HepG2 (cell line): ENCODE results near the gene DPH2. TPM values are rescaled to one million over a fixed set of nuclear protein-coding genes. Genes with fewer than 3 reads are reported as not detected.

Experiments
- ATAC-seq: fragments of 200-7000 bp; cut with Tn5 transposase; 3 replicates; pipeline ENCODE4 v1.9.1; 2020; ENCODE audit warnings: mild to moderate bottlenecking, moderate library complexity
- BruUV-seq: library from RNA; stranded (reverse); fragments of 400-500 nt; replicated peaks from 2 replicates; lab custom pipeline; 2021; lab: Mats Ljungman, UMichigan
- CTCF ChIA-PET: fragments of 300-600 bp; formaldehyde crosslinking; extraction: SDS; loops from one replicate; lab custom pipeline; 2021; ENCODE audit warnings: low total read pairs, inconsistent platforms, low intra/inter-chr PET ratio; lab: Yijun Ruan, JAX
- POLR2A ChIA-PET: fragments of 350-600 bp; sonication (Branson Sonifier 250); formaldehyde crosslinking; loops from one replicate; lab custom pipeline; 2020; ENCODE audit warnings: antibody characterized with exemption, inconsistent platforms; lab: Yijun Ruan, JAX
- DNase-seq: peaks from one replicate; pipeline ENCODE4 v3.0.0-alpha.2; 2015; ENCODE audit warnings: low spot score
- FAIRE-seq: peaks from 3 replicates; lab custom pipeline; 2011; peaks lifted over from hg19 to GRCh38; lab: Jason Lieb, UNC
- H2AFZ ChIP-seq: one replicate; pipeline ENCODE4 v1.6.1; 2011; ENCODE audit warnings: low read length, inconsistent platforms
- H3K27ac ChIP-seq: fragments of 300-600 bp; 3 replicates; pipeline ENCODE4 v1.8.0; 2011; ENCODE audit warnings: mixed run types, mild to moderate bottlenecking, mixed read lengths, low read length, inconsistent platforms; ENCODE audit not compliant: insufficient read depth; ENCODE audit errors: extremely low read length
- H3K27me3 ChIP-seq, 2 experiments: fragments of 200-600 bp in 1 of 2; 2 replicates in 1 of 2; 3 replicates in 1 of 2; pipeline versions ENCODE4 v1.6.0 to v1.8.0; 2011; ENCODE audit warnings: low read length in 2 of 2, mild to moderate bottlenecking in 2 of 2, moderate library complexity in 2 of 2, inconsistent platforms in 1 of 2; ENCODE audit not compliant: insufficient read depth in 2 of 2, control insufficient read depth in 1 of 2
- H3K36me3 ChIP-seq, 2 experiments: fragments of 200-600 bp in 1 of 2; replicated peaks in 1 of 2; 2 replicates in 1 of 2; 3 replicates in 1 of 2; pipeline versions ENCODE4 v1.5.1 to v1.8.0; 2011; ENCODE audit warnings: low read length in 2 of 2, inconsistent platforms in 1 of 2; ENCODE audit not compliant: insufficient read depth in 2 of 2, control insufficient read depth in 1 of 2
- H3K4me1 ChIP-seq: 2 replicates; pipeline ENCODE4 v1.5.1; 2012; ENCODE audit warnings: low read length, inconsistent platforms; ENCODE audit not compliant: insufficient read depth
- H3K4me2 ChIP-seq: 2 replicates; pipeline ENCODE4 v1.6.0; 2011; ENCODE audit warnings: low read depth, low read length, inconsistent platforms
- H3K4me3 ChIP-seq, 3 experiments: fragments of 200-600 bp in 1 of 3; sonication (generic), shearing (Covaris generic) in 1 of 3; replicated peaks in 1 of 3; 2 replicates each; pipeline ENCODE4 v1.5.1; 2011 to 2016; ENCODE audit warnings: low read length in 3 of 3, inconsistent platforms in 2 of 3, low read depth in 2 of 3, mild to moderate bottlenecking in 2 of 3, control low read depth in 1 of 3, mixed read lengths in 1 of 3; ENCODE audit not compliant: insufficient read depth in 1 of 3
- H3K79me2 ChIP-seq: one replicate; pipeline ENCODE4 v1.6.1; 2011; ENCODE audit warnings: low read length, inconsistent platforms; ENCODE audit not compliant: insufficient read depth
- H3K9ac ChIP-seq: 2 replicates; pipeline ENCODE4 v1.6.0; 2011; ENCODE audit warnings: mild to moderate bottlenecking, low read depth, low read length, inconsistent platforms; ENCODE audit not compliant: insufficient read depth
- H3K9me3 ChIP-seq: 2 replicates; pipeline ENCODE4 v1.5.1; 2012; ENCODE audit warnings: mild to moderate bottlenecking, low read length
- H4K20me1 ChIP-seq: 2 replicates; pipeline ENCODE4 v1.6.0; 2011; ENCODE audit warnings: inconsistent platforms, mild to moderate bottlenecking, low read length, moderate library complexity; ENCODE audit not compliant: insufficient read depth
- NFRKB ChIP-seq: fragments of 450-650 bp; IDR thresholded peaks from 2 replicates; pipeline ENCODE4 v1.6.1; 2017
- NONO ChIP-seq, 2 experiments: fragments of 450-650 bp in 1 of 2; sonication (generic) in 1 of 2; formaldehyde crosslinking in 1 of 2; IDR thresholded peaks in 1 of 2; conservative IDR thresholded peaks in 1 of 2; 2 replicates each; pipeline versions ENCODE4 v1.6.1 to v1.8.0; 2017 to 2022; ENCODE audit warnings: mild to moderate bottlenecking in 1 of 2, missing genetic modification reagents in 1 of 2, moderate library complexity in 1 of 2
- NR2F6 ChIP-seq, 2 experiments: IDR thresholded peaks; 2 replicates each; pipeline ENCODE4 v1.6.1; 2016; ENCODE audit warnings: antibody characterized with exemption in 1 of 2, mild to moderate bottlenecking in 1 of 2
- SMAD9 ChIP-seq: sonication (generic); formaldehyde crosslinking; IDR thresholded peaks from 2 replicates; pipeline ENCODE4 v1.5.1; 2020; ENCODE audit warnings: mild to moderate bottlenecking, missing genetic modification reagents
- THYN1 ChIP-seq: sonication (generic); formaldehyde crosslinking; IDR thresholded peaks from 2 replicates; pipeline ENCODE4 v1.8.1; 2023; ENCODE audit warnings: low read depth, mild to moderate bottlenecking, moderate library complexity, missing genetic modification reagents, borderline replicate concordance
- ZNF282 ChIP-seq: fragments of 450-650 bp; IDR thresholded peaks from 2 replicates; pipeline ENCODE4 v1.6.1; 2018; ENCODE audit not compliant: partially characterized antibody
- ZNF569 ChIP-seq: sonication (generic); formaldehyde crosslinking; IDR thresholded peaks from 2 replicates; pipeline ENCODE4 v1.5.0; 2020; ENCODE audit warnings: mild to moderate bottlenecking, missing genetic modification reagents, moderate library complexity, borderline replicate concordance
- ZNF614 ChIP-seq: IDR thresholded peaks from 2 replicates; pipeline ENCODE4 v1.6.1; 2018; ENCODE audit warnings: missing biosample characterization, missing genetic modification reagents, inconsistent platforms, borderline replicate concordance
- ZNF879 ChIP-seq: sonication (generic); formaldehyde crosslinking; IDR thresholded peaks from 2 replicates; pipeline ENCODE4 v1.8.1; 2023; ENCODE audit warnings: missing genetic modification reagents
- WGBS: methylation state at CpG from one replicate; pipeline ENCODE4 v1.1.6; 2017; ENCODE audit warnings: low lambda C conversion rate; 5-methylcytosine and 5-hydroxymethylcytosine counted together
- in situ Hi-C: cut with HindIII; loops from 2 replicates; pipeline ENCODE4 v1.10.0; 2017; ENCODE audit warnings: low pct_unique_long_range_greater_than_20kb; ENCODE audit not compliant: extremely low pct_ligation_motif_present
- intact Hi-C: fragments of 100-400 bp; cut with micrococcal nuclease; formaldehyde crosslinking; loops from one replicate; pipeline ENCODE4 v1.10.0; 2022; ENCODE audit not compliant: unreplicated experiment
- polyA plus RNA-seq, 8 experiments: library from polyadenylated mRNA; depleted of rRNA in 3 of 8; stranded (reverse) in 7 of 8; unstranded in 1 of 8; fragments of >200 nt; fragmentation: Illumina TruSeq in 4 of 8; extraction: Trizol in 4 of 8; gene quantifications; 2 replicates each; pipeline versions ENCODE4 v1.2.1 to v1.2.3, GENCODE V29; 2011 to 2016; ENCODE audit warnings: low read depth in 4 of 8, missing spikeins in 1 of 8, mixed read lengths in 1 of 8; ENCODE audit not compliant: insufficient read depth in 1 of 8
- total RNA-seq, 5 experiments: library from RNA; depleted of rRNA; stranded (reverse); fragments of >200 nt; fragmentation: Illumina TruSeq; extraction: Trizol; gene quantifications; 2 replicates each; pipeline ENCODE4 v1.2.3, GENCODE V29; 2016; ENCODE audit warnings: low read depth in 1 of 5
- TF ChIP-seq, protein P1 (sequence below): sonication (generic); formaldehyde crosslinking; IDR thresholded peaks from 2 replicates; pipeline ENCODE4 v1.5.0; 2020; ENCODE audit warnings: mild to moderate bottlenecking, missing genetic modification reagents
- TF ChIP-seq, protein P2 (sequence below): sonication (generic); formaldehyde crosslinking; IDR thresholded peaks from 2 replicates; pipeline ENCODE4 v1.4.0; 2020; ENCODE audit warnings: mild to moderate bottlenecking, missing genetic modification reagents
- TF ChIP-seq, protein P3 (sequence below): sonication (generic); formaldehyde crosslinking; IDR thresholded peaks from 2 replicates; pipeline ENCODE4 v1.8.0; 2022; ENCODE audit warnings: mild to moderate bottlenecking, missing genetic modification reagents; ENCODE audit not compliant: insufficient replicate concordance
- TF ChIP-seq, protein P4 (sequence below): sonication (generic); formaldehyde crosslinking; IDR thresholded peaks from 2 replicates; pipeline ENCODE4 v1.9.0; 2021; ENCODE audit warnings: missing genetic modification reagents, mild to moderate bottlenecking, borderline replicate concordance
- TF ChIP-seq, protein P5 (sequence below): sonication (generic); formaldehyde crosslinking; IDR thresholded peaks from 2 replicates; pipeline ENCODE4 v1.8.0; 2022; ENCODE audit warnings: mild to moderate bottlenecking, missing genetic modification reagents, borderline replicate concordance

DPH2 gene
- total and polyA plus RNA-seq, 2 of the 13 experiments (the other 11 are each of a cell fraction or from before 2014, with no cell fraction given) = 32.2 to 38.3 TPM

DNA sequence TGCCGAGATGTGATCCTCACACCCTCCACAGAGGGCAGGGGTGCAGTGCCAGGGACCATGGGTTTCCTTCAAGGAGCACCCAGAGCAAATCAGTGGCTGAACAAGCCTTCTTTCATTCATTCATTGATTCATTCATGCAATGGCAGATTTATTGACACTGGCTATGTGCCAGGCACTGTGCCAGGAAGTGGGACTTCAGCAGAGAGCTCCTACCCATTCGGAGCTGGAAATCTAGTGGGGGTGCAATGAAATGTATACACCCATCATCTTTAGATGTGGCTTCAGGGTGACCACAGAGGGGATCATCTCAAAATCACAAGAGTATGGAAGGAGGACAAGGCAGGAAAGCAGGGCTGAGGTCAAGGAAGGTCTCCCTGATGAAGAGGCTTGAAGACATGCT is 42.6 kb downstream of the DPH2 start:
- Histone ChIP-seq H3K9ac (no peak overlapping the region), H3K27ac (no peak overlapping the region), H3K36me3 (no peaks in the 10 kb centered on the region; a peak in 2 of 5 replicates), H4K20me1 (no peaks in the 10 kb centered on the region), H3K27me3 (no peaks in the 10 kb centered on the region), H3K4me2 (no peak overlapping the region), H3K4me3 (no peak overlapping the region), H3K9me3 (no peaks in the 10 kb centered on the region), H2AFZ (no peak overlapping the region), H3K79me2 (no peaks in the 10 kb centered on the region), H3K4me1 (peaks cover 66% of the 10 kb centered on the region)
- no peak for FAIRE-seq
- ChIA-PET POLR2A (interaction anchor here (4.1 kb wide), 1 partner anchor 18 kb away, joined by 32 read pairs; the partner anchor contains the start of gene SLC6A9), CTCF (no interaction called here)
- no TSS peak for BruUV-seq
- in situ Hi-C loops = no loop called here
- ATAC-seq = no peak
- DNase-seq = no peak
- intact Hi-C loops = no loop called here
- WGBS = 80% methylated on average over 2 of the region's 2 CpGs
- no peak for TF ChIP-seq NR2F6 (IDR thresholded peaks at IDR 0.05)
- no peak for TF ChIP-seq NR2F6 (CRISPR knock-in tag; IDR thresholded peaks at IDR 0.05)
- TF ChIP-seq ZNF569 (CRISPR knock-in tag) = no peak
- TF ChIP-seq, protein P1, sequence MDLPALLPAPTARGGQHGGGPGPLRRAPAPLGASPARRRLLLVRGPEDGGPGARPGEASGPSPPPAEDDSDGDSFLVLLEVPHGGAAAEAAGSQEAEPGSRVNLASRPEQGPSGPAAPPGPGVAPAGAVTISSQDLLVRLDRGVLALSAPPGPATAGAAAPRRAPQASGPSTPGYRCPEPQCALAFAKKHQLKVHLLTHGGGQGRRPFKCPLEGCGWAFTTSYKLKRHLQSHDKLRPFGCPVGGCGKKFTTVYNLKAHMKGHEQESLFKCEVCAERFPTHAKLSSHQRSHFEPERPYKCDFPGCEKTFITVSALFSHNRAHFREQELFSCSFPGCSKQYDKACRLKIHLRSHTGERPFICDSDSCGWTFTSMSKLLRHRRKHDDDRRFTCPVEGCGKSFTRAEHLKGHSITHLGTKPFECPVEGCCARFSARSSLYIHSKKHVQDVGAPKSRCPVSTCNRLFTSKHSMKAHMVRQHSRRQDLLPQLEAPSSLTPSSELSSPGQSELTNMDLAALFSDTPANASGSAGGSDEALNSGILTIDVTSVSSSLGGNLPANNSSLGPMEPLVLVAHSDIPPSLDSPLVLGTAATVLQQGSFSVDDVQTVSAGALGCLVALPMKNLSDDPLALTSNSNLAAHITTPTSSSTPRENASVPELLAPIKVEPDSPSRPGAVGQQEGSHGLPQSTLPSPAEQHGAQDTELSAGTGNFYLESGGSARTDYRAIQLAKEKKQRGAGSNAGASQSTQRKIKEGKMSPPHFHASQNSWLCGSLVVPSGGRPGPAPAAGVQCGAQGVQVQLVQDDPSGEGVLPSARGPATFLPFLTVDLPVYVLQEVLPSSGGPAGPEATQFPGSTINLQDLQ (CRISPR knock-in tag) = no peak
- TF ChIP-seq, protein P2, sequence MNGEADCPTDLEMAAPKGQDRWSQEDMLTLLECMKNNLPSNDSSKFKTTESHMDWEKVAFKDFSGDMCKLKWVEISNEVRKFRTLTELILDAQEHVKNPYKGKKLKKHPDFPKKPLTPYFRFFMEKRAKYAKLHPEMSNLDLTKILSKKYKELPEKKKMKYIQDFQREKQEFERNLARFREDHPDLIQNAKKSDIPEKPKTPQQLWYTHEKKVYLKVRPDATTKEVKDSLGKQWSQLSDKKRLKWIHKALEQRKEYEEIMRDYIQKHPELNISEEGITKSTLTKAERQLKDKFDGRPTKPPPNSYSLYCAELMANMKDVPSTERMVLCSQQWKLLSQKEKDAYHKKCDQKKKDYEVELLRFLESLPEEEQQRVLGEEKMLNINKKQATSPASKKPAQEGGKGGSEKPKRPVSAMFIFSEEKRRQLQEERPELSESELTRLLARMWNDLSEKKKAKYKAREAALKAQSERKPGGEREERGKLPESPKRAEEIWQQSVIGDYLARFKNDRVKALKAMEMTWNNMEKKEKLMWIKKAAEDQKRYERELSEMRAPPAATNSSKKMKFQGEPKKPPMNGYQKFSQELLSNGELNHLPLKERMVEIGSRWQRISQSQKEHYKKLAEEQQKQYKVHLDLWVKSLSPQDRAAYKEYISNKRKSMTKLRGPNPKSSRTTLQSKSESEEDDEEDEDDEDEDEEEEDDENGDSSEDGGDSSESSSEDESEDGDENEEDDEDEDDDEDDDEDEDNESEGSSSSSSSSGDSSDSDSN = no peak
- TF ChIP-seq, protein P3, sequence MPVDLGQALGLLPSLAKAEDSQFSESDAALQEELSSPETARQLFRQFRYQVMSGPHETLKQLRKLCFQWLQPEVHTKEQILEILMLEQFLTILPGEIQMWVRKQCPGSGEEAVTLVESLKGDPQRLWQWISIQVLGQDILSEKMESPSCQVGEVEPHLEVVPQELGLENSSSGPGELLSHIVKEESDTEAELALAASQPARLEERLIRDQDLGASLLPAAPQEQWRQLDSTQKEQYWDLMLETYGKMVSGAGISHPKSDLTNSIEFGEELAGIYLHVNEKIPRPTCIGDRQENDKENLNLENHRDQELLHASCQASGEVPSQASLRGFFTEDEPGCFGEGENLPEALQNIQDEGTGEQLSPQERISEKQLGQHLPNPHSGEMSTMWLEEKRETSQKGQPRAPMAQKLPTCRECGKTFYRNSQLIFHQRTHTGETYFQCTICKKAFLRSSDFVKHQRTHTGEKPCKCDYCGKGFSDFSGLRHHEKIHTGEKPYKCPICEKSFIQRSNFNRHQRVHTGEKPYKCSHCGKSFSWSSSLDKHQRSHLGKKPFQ (CRISPR knock-in tag) = no peak
- TF ChIP-seq SMAD9 (CRISPR knock-in tag) = no peak
- no peak for TF ChIP-seq THYN1 (CRISPR knock-in tag)
- TF ChIP-seq ZNF879 (CRISPR knock-in tag) = no peak
- no peak for TF ChIP-seq NONO (IDR thresholded peaks at IDR 0.05)
- no peak for TF ChIP-seq NONO (CRISPR knock-in tag; conservative IDR thresholded peaks at IDR 0.05)
- TF ChIP-seq NFRKB = no peak
- TF ChIP-seq, protein P4, sequence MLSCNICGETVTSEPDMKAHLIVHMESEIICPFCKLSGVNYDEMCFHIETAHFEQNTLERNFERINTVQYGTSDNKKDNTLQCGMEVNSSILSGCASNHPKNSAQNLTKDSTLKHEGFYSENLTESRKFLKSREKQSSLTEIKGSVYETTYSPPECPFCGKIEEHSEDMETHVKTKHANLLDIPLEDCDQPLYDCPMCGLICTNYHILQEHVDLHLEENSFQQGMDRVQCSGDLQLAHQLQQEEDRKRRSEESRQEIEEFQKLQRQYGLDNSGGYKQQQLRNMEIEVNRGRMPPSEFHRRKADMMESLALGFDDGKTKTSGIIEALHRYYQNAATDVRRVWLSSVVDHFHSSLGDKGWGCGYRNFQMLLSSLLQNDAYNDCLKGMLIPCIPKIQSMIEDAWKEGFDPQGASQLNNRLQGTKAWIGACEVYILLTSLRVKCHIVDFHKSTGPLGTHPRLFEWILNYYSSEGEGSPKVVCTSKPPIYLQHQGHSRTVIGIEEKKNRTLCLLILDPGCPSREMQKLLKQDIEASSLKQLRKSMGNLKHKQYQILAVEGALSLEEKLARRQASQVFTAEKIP (CRISPR knock-in tag) = no peak
- TF ChIP-seq, protein P5, sequence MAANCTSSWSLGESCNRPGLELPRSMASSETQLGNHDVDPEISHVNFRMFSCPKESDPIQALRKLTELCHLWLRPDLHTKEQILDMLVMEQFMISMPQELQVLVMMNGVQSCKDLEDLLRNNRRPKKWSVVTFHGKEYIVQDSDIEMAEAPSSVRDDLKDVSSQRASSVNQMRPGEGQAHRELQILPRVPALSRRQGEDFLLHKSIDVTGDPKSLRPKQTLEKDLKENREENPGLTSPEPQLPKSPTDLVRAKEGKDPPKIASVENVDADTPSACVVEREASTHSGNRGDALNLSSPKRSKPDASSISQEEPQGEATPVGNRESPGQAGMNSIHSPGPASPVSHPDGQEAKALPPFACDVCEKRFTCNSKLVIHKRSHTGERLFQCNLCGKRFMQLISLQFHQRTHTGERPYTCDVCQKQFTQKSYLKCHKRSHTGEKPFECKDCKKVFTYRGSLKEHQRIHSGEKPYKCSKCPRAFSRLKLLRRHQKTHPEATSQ (CRISPR knock-in tag) = no peak
- no peak for TF ChIP-seq ZNF282
- no peak for TF ChIP-seq ZNF614 (CRISPR knock-in tag)
